Choroid plexus epithelial cell (primary cell): ENCODE data around the gene TEDC2.
A peak's percentile ranks its signal among the peaks of the same experiment; 100 is the strongest.

ENCODE experiments used
- DNase-seq: peaks from one replicate; pipeline ENCODE4 v3.0.0-alpha.2; 2010; ENCODE audit warnings: low read depth
- H3K4me3 ChIP-seq: 2 replicates; pipeline ENCODE4 v1.5.1; 2011; ENCODE audit warnings: low read depth, mild to moderate bottlenecking, control low read depth, low read length, moderate library complexity
- CTCF ChIP-seq: conservative IDR thresholded peaks from 2 replicates; pipeline ENCODE4 v1.5.1; 2011; ENCODE audit warnings: low read depth, mild to moderate bottlenecking, control low read depth, inconsistent platforms, low read length, moderate library complexity

Gene TEDC2

GRCh38 chr16:2500918-2501750 lies 41.2 kb downstream of the TEDC2 start:
- DNase-seq: peak; percentile 88
- peak; percentile 96 for TF ChIP-seq CTCF
- peak overlapping the region; percentile 57 for H3K4me3 ChIP-seq

GRCh38 chr16:2501946-2502895 lies 42.3 kb downstream of the TEDC2 start:
- TF ChIP-seq CTCF: no peak
- no peak overlapping the region for H3K4me3 ChIP-seq
- DNase-seq: no peak

- no peak overlapping the region for H3K4me3 ChIP-seq
- DNase-seq: no peak
- TF ChIP-seq CTCF: no peak
Observed at GRCh38 chr16:2505695-2506094, 45.8 kb downstream of the TEDC2 start.

GRCh38 chr16:2507052-2507659 lies 47.2 kb downstream of the TEDC2 start:
- H3K4me3 ChIP-seq: no peak overlapping the region
- no peak for DNase-seq
- no peak for TF ChIP-seq CTCF

- H3K4me3 ChIP-seq: no peak overlapping the region
- no peak for TF ChIP-seq CTCF
- no peak for DNase-seq
Observed at GRCh38 chr16:2507665-2508064, 47.8 kb downstream of the TEDC2 start.

GRCh38 chr16:2508722-2509400 lies 49.0 kb downstream of the TEDC2 start:
- TF ChIP-seq CTCF: no peak
- no peak for DNase-seq
- H3K4me3 ChIP-seq: no peak overlapping the region
